HepG2 (cell line): Measurements from ENCODE around the gene GRB10. TPM values are rescaled to one million over a fixed set of nuclear protein-coding genes. Genes with fewer than 3 reads are reported as not detected.
A peak's percentile ranks its signal among the peaks of the same experiment; 100 is the strongest.

Experiments
- ELF4 ChIP-seq: sonication (generic); formaldehyde crosslinking; IDR thresholded peaks from 2 replicates; pipeline ENCODE4 v1.5.0; 2020; ENCODE audit warnings: missing genetic modification reagents, mild to moderate bottlenecking, moderate library complexity, borderline replicate concordance
- GABPB1 ChIP-seq: IDR thresholded peaks from 2 replicates; pipeline ENCODE4 v1.6.1; 2016; ENCODE audit warnings: mild to moderate bottlenecking, missing genetic modification reagents, moderate library complexity, missing compliant biosample characterization
- LCORL ChIP-seq, 2 experiments: fragments of 450-650 bp in 1 of 2; sonication (generic) in 1 of 2; formaldehyde crosslinking in 1 of 2; IDR thresholded peaks; 2 replicates each; pipeline versions ENCODE4 v1.5.0 to v1.6.1; 2017 to 2020; ENCODE audit warnings: antibody characterized with exemption in 1 of 2, missing genetic modification reagents in 1 of 2
- MAX ChIP-seq: IDR thresholded peaks from 2 replicates; pipeline ENCODE4 v1.6.1; 2012; ENCODE audit warnings: inconsistent platforms
- PPARG ChIP-seq: conservative IDR thresholded peaks from 2 replicates; pipeline ENCODE4 v1.6.1; 2016; ENCODE audit warnings: missing biosample characterization, missing genetic modification reagents
- TARDBP ChIP-seq: sonication (generic); formaldehyde crosslinking; IDR thresholded peaks from 2 replicates; pipeline ENCODE4 v1.8.0; 2022; ENCODE audit warnings: mild to moderate bottlenecking, missing genetic modification reagents
- ZNF839 ChIP-seq: sonication (generic); formaldehyde crosslinking; IDR thresholded peaks from 2 replicates; pipeline ENCODE4 v1.4.0; 2020; ENCODE audit warnings: missing genetic modification reagents, mild to moderate bottlenecking, borderline replicate concordance
- polyA plus RNA-seq, 8 experiments: library from polyadenylated mRNA; depleted of rRNA in 3 of 8; stranded (reverse) in 7 of 8; unstranded in 1 of 8; fragments of >200 nt; fragmentation: Illumina TruSeq in 4 of 8; extraction: Trizol in 4 of 8; gene quantifications; 2 replicates each; pipeline versions ENCODE4 v1.2.1 to v1.2.3, GENCODE V29; 2011 to 2016; ENCODE audit warnings: low read depth in 4 of 8, missing spikeins in 1 of 8, mixed read lengths in 1 of 8; ENCODE audit not compliant: insufficient read depth in 1 of 8
- total RNA-seq, 5 experiments: library from RNA; depleted of rRNA; stranded (reverse); fragments of >200 nt; fragmentation: Illumina TruSeq; extraction: Trizol; gene quantifications; 2 replicates each; pipeline ENCODE4 v1.2.3, GENCODE V29; 2016; ENCODE audit warnings: low read depth in 1 of 5
- TF ChIP-seq, protein P1 (sequence below): sonication (generic); formaldehyde crosslinking; IDR thresholded peaks from 2 replicates; pipeline ENCODE4 v1.5.0; 2020; ENCODE audit warnings: missing genetic modification reagents, mild to moderate bottlenecking, borderline replicate concordance
- TF ChIP-seq, protein P2 (sequence below): sonication (generic); formaldehyde crosslinking; IDR thresholded peaks from 2 replicates; pipeline ENCODE4 v1.5.0; 2020; ENCODE audit warnings: mild to moderate bottlenecking, missing genetic modification reagents, moderate library complexity
- TF ChIP-seq, protein P3 (sequence below): sonication (generic); formaldehyde crosslinking; conservative IDR thresholded peaks from 2 replicates; pipeline ENCODE4 v1.5.0; 2020; ENCODE audit warnings: missing genetic modification reagents

Gene GRB10
- total and polyA plus RNA-seq, 2 of the 13 experiments (the other 11 are each of a cell fraction or from before 2014, with no cell fraction given): 4.0 to 6.8 TPM

- TF ChIP-seq, protein P1, sequence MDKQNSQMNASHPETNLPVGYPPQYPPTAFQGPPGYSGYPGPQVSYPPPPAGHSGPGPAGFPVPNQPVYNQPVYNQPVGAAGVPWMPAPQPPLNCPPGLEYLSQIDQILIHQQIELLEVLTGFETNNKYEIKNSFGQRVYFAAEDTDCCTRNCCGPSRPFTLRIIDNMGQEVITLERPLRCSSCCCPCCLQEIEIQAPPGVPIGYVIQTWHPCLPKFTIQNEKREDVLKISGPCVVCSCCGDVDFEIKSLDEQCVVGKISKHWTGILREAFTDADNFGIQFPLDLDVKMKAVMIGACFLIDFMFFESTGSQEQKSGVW (CRISPR knock-in tag): no peak
- TF ChIP-seq LCORL (IDR thresholded peaks at IDR 0.05) (no peak), LCORL (CRISPR knock-in tag; IDR thresholded peaks at IDR 0.05) (peak; percentile 49; the same call in 1 of the 2 replicates), ZNF839 (CRISPR knock-in tag) (no peak), ELF4 (CRISPR knock-in tag) (no peak), PPARG (peak; percentile 48; the same call in 1 of the 2 replicates), GABPB1 (CRISPR knock-in tag) (no peak), TARDBP (CRISPR knock-in tag) (0 out of 2 replicates have a peak, but pooled peaks have one; percentile 27), MAX (no peak)
- TF ChIP-seq, protein P2, sequence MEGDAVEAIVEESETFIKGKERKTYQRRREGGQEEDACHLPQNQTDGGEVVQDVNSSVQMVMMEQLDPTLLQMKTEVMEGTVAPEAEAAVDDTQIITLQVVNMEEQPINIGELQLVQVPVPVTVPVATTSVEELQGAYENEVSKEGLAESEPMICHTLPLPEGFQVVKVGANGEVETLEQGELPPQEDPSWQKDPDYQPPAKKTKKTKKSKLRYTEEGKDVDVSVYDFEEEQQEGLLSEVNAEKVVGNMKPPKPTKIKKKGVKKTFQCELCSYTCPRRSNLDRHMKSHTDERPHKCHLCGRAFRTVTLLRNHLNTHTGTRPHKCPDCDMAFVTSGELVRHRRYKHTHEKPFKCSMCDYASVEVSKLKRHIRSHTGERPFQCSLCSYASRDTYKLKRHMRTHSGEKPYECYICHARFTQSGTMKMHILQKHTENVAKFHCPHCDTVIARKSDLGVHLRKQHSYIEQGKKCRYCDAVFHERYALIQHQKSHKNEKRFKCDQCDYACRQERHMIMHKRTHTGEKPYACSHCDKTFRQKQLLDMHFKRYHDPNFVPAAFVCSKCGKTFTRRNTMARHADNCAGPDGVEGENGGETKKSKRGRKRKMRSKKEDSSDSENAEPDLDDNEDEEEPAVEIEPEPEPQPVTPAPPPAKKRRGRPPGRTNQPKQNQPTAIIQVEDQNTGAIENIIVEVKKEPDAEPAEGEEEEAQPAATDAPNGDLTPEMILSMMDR (CRISPR knock-in tag): peak; percentile 55
- TF ChIP-seq, protein P3, sequence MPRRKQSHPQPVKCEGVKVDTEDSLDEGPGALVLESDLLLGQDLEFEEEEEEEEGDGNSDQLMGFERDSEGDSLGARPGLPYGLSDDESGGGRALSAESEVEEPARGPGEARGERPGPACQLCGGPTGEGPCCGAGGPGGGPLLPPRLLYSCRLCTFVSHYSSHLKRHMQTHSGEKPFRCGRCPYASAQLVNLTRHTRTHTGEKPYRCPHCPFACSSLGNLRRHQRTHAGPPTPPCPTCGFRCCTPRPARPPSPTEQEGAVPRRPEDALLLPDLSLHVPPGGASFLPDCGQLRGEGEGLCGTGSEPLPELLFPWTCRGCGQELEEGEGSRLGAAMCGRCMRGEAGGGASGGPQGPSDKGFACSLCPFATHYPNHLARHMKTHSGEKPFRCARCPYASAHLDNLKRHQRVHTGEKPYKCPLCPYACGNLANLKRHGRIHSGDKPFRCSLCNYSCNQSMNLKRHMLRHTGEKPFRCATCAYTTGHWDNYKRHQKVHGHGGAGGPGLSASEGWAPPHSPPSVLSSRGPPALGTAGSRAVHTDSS (CRISPR knock-in tag): no peak
Measured at GRCh38 chr7:50696810-50697582, 85.7 kb downstream of the GRB10 start (continued).
